ENCODE measurements around the gene ADGRL2. TPM values are rescaled to one million over a fixed set of nuclear protein-coding genes. Genes with fewer than 3 reads are reported as not detected.

Gene ADGRL2
- total and polyA plus RNA-seq, 9 donors: 55.0 to 83.5 (median 66.1) TPM

- TF ChIP-seq POLR2A (IDR thresholded peaks at IDR 0.05): no peak
- TF ChIP-seq, protein P1, sequence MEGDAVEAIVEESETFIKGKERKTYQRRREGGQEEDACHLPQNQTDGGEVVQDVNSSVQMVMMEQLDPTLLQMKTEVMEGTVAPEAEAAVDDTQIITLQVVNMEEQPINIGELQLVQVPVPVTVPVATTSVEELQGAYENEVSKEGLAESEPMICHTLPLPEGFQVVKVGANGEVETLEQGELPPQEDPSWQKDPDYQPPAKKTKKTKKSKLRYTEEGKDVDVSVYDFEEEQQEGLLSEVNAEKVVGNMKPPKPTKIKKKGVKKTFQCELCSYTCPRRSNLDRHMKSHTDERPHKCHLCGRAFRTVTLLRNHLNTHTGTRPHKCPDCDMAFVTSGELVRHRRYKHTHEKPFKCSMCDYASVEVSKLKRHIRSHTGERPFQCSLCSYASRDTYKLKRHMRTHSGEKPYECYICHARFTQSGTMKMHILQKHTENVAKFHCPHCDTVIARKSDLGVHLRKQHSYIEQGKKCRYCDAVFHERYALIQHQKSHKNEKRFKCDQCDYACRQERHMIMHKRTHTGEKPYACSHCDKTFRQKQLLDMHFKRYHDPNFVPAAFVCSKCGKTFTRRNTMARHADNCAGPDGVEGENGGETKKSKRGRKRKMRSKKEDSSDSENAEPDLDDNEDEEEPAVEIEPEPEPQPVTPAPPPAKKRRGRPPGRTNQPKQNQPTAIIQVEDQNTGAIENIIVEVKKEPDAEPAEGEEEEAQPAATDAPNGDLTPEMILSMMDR (IDR thresholded peaks at IDR 0.05): no peak
- no peak for TF ChIP-seq EP300 (IDR thresholded peaks at IDR 0.05)
- H3K27me3 ChIP-seq: no peaks in the 10 kb centered on the region
- no peak overlapping the region for H3K4me3 ChIP-seq
- peaks cover 2% of the 10 kb centered on the region for H3K4me1 ChIP-seq (ENCODE audit: insufficient read depth)
- no peaks in the 10 kb centered on the region for H3K9me3 ChIP-seq
- intact Hi-C loops (cut with DNase I): no loop called here
- no peaks in the 10 kb centered on the region for H3K36me3 ChIP-seq
- no peak overlapping the region for H3K27ac ChIP-seq
- 85 to 91% (median 90%) methylated on average over 8 of the region's 8 CpGs for WGBS, 3 donors
- DNase-seq: no peak
These were observed 153.8 kb downstream of the ADGRL2 start for GRCh38 chr1:81954534-81955020.

- no peak for DNase-seq
- Histone ChIP-seq H3K4me1 (ENCODE audit: insufficient read depth) (no peaks in the 10 kb centered on the region), H3K36me3 (no peaks in the 10 kb centered on the region), H3K27ac (no peak overlapping the region), H3K4me3 (no peak overlapping the region), H3K9me3 (no peaks in the 10 kb centered on the region), H3K27me3 (no peaks in the 10 kb centered on the region)
- WGBS, 3 donors: 72 to 85% (median 79%) methylated on average over 3 of the region's 3 CpGs
- TF ChIP-seq POLR2A (IDR thresholded peaks at IDR 0.05) (no peak), EP300 (IDR thresholded peaks at IDR 0.05) (no peak)
- TF ChIP-seq, protein P1 (IDR thresholded peaks at IDR 0.05): no peak
- intact Hi-C loops (cut with DNase I): no loop called here
These were observed 167.2 kb downstream of the ADGRL2 start for GRCh38 chr1:81967951-81968350.

- H3K4me1 ChIP-seq (ENCODE audit: insufficient read depth): no peaks in the 10 kb centered on the region
- no peak overlapping the region for H3K27ac ChIP-seq
- TF ChIP-seq EP300 (IDR thresholded peaks at IDR 0.05): no peak
- TF ChIP-seq, protein P1 (IDR thresholded peaks at IDR 0.05): no peak
- no peak for TF ChIP-seq POLR2A (IDR thresholded peaks at IDR 0.05)
- no peak overlapping the region for H3K4me3 ChIP-seq
- 95 to 98% (median 97%) methylated on average over 3 of the region's 3 CpGs for WGBS, 3 donors
- H3K27me3 ChIP-seq: no peaks in the 10 kb centered on the region
- intact Hi-C loops (cut with DNase I): no loop called here
- no peaks in the 10 kb centered on the region for H3K36me3 ChIP-seq
- DNase-seq: no peak
- no peaks in the 10 kb centered on the region for H3K9me3 ChIP-seq
These were observed 169.7 kb downstream of the ADGRL2 start for GRCh38 chr1:81970416-81970815.

GRCh38 chr1:81974222-81974841, 173.6 kb downstream of the ADGRL2 start:
- no peak overlapping the region for H3K27ac ChIP-seq
- intact Hi-C loops (cut with DNase I): no loop called here
- H3K4me3 ChIP-seq: no peak overlapping the region
- H3K27me3 ChIP-seq: no peaks in the 10 kb centered on the region
- TF ChIP-seq, protein P1 (IDR thresholded peaks at IDR 0.05): no peak
- no peaks in the 10 kb centered on the region for H3K9me3 ChIP-seq
- no peak for DNase-seq
- no peaks in the 10 kb centered on the region for H3K4me1 ChIP-seq (ENCODE audit: insufficient read depth)
- 44 to 51% (median 44%) methylated on average over 4 of the region's 4 CpGs for WGBS, 3 donors
- no peaks in the 10 kb centered on the region for H3K36me3 ChIP-seq

Data from ovary (tissue), 9 donors.